Neural cell (in vitro differentiated cells): ENCODE results near the gene PGP. TPM values are rescaled to one million over a fixed set of nuclear protein-coding genes. Genes with fewer than 3 reads are reported as not detected.
"Not testable (repeated sequence)": the region's sequence is repeated elsewhere in the genome, so short reads cannot be mapped to it uniquely, and the experiment has no call there.

Experiments
- H2AFZ ChIP-seq: fragments of 200-600, 300-800 bp; sonication (generic), shearing (Covaris generic); 2 replicates; pipeline ENCODE4 v1.6.0; 2014; ENCODE audit warnings: low read depth, mild to moderate bottlenecking, antibody characterized with exemption, low read length, moderate library complexity
- H3F3A ChIP-seq: fragments of 200-600 bp; shearing (Covaris generic); 2 replicates; pipeline ENCODE4 v1.6.1; 2016; ENCODE audit warnings: mild to moderate bottlenecking, moderate library complexity, mixed read lengths, antibody characterized with exemption, low read length; ENCODE audit not compliant: insufficient read depth, poor library complexity, severe bottlenecking
- H3K27ac ChIP-seq: fragments of 200-600, 300-800 bp; sonication (generic), shearing (Covaris generic); 2 replicates; pipeline ENCODE4 v1.5.1; 2014; ENCODE audit warnings: mild to moderate bottlenecking, low read length, moderate library complexity
- H3K27me3 ChIP-seq: fragments of 300-800, 200-600 bp; sonication (generic), shearing (Covaris generic); 2 replicates; pipeline ENCODE4 v1.6.0; 2014; ENCODE audit warnings: mild to moderate bottlenecking, low read depth, low read length, moderate library complexity; ENCODE audit not compliant: insufficient read depth
- H3K36me3 ChIP-seq: fragments of 300-800, 200-600 bp; sonication (generic), shearing (Covaris generic); 2 replicates; pipeline ENCODE4 v1.5.1; 2014; ENCODE audit warnings: mild to moderate bottlenecking, antibody characterized with exemption, low read length, moderate library complexity; ENCODE audit not compliant: insufficient read depth
- H3K4me2 ChIP-seq: fragments of 300-800, 200-600 bp; sonication (generic), shearing (Covaris generic); 2 replicates; pipeline ENCODE4 v1.6.0; 2014; ENCODE audit warnings: mild to moderate bottlenecking, low read length
- H3K4me3 ChIP-seq: fragments of 300-800, 200-600 bp; sonication (generic), shearing (Covaris generic); 2 replicates; pipeline ENCODE4 v1.5.1; 2014; ENCODE audit warnings: mild to moderate bottlenecking, low read length, moderate library complexity
- H3K79me2 ChIP-seq: fragments of 200-600 bp; shearing (Covaris generic); replicated peaks from 2 replicates; pipeline ENCODE4 v1.6.0; 2014; ENCODE audit warnings: mild to moderate bottlenecking, low read length, moderate library complexity; ENCODE audit not compliant: insufficient read depth
- H3K9ac ChIP-seq: fragments of 300-800, 200-600 bp; sonication (generic), shearing (Covaris generic); 2 replicates; pipeline ENCODE4 v1.6.1; 2016; ENCODE audit warnings: mild to moderate bottlenecking, low read length, mixed read lengths
- H3K9me2 ChIP-seq: fragments of 200-600 bp; shearing (Covaris generic); 2 replicates; pipeline ENCODE4 v1.6.1; 2016; ENCODE audit warnings: mild to moderate bottlenecking, low read length, mixed read lengths; ENCODE audit not compliant: insufficient read depth
- H3K9me3 ChIP-seq: fragments of 200-600, 300-800 bp; sonication (generic), shearing (Covaris generic); 2 replicates; pipeline ENCODE4 v1.6.1; 2016; ENCODE audit warnings: mild to moderate bottlenecking, mixed run types, low read length, moderate library complexity, mixed read lengths
- H4K20me1 ChIP-seq: fragments of 200-600 bp; shearing (Covaris generic); 2 replicates; pipeline ENCODE4 v1.6.1; 2016; ENCODE audit warnings: mild to moderate bottlenecking, mixed run types; ENCODE audit not compliant: insufficient read depth
- CTCF ChIP-seq: fragments of 450-650 bp; IDR thresholded peaks from 2 replicates; pipeline ENCODE4 v1.5.1; 2014; ENCODE audit warnings: antibody characterized with exemption, mild to moderate bottlenecking, moderate library complexity; ENCODE audit not compliant: poor library complexity, severe bottlenecking
- EP300 ChIP-seq: fragments of 450-650 bp; conservative IDR thresholded peaks from 2 replicates; pipeline ENCODE4 v1.6.1; 2014; ENCODE audit warnings: antibody characterized with exemption, mild to moderate bottlenecking, moderate library complexity; ENCODE audit not compliant: poor library complexity, severe bottlenecking
- EZH2 ChIP-seq: fragments of 200-600, 300-800 bp; shearing (Covaris generic), sonication (generic); IDR thresholded peaks from 2 replicates; pipeline ENCODE4 v1.6.1; 2014; ENCODE audit warnings: antibody characterized with exemption, low read length, borderline replicate concordance, mild to moderate bottlenecking; ENCODE audit not compliant: insufficient read depth, poor library complexity, severe bottlenecking
- MXI1 ChIP-seq: fragments of 450-650 bp; conservative IDR thresholded peaks from 2 replicates; pipeline ENCODE4 v1.6.1; 2014; ENCODE audit warnings: antibody characterized with exemption, mild to moderate bottlenecking; ENCODE audit not compliant: poor library complexity, severe bottlenecking
- POLR2AphosphoS5 ChIP-seq: IDR thresholded peaks from 2 replicates; pipeline ENCODE4 v1.6.1; 2012
- RAD21 ChIP-seq: fragments of 450-650 bp; conservative IDR thresholded peaks from 2 replicates; pipeline ENCODE4 v1.6.1; 2014; ENCODE audit warnings: antibody characterized with exemption, mild to moderate bottlenecking, moderate library complexity
- SMC3 ChIP-seq: fragments of 450-650 bp; conservative IDR thresholded peaks from 2 replicates; pipeline ENCODE4 v1.6.1; 2014; ENCODE audit warnings: antibody characterized with exemption, mild to moderate bottlenecking, moderate library complexity; ENCODE audit not compliant: poor library complexity
- TAF1 ChIP-seq: IDR thresholded peaks from 2 replicates; pipeline ENCODE4 v1.6.1; 2012; ENCODE audit warnings: low read depth
- polyA plus RNA-seq: library from polyadenylated mRNA; depleted of rRNA; stranded (reverse); fragments of >200 nt; gene quantifications from 2 replicates; pipeline ENCODE4 v1.2.3, GENCODE V29; 2014
- TF ChIP-seq, protein P1 (sequence below): IDR thresholded peaks from 2 replicates; pipeline ENCODE4 v1.6.1; 2012; ENCODE audit warnings: borderline replicate concordance

Gene PGP
- polyA plus RNA-seq, 1 donor from 2014 or later = 44.1 TPM

GRCh38 chr16:2243031-2243528 lies 28.4 kb upstream of the PGP start:
- H4K20me1 ChIP-seq = no peaks in the 10 kb centered on the region
- no peaks in the 10 kb centered on the region for H3F3A ChIP-seq
- H3K79me2 ChIP-seq = no peaks in the 10 kb centered on the region
- H3K9me2 ChIP-seq = no peaks in the 10 kb centered on the region
- no peak overlapping the region for H2AFZ ChIP-seq
- TF ChIP-seq EZH2 (no peak), SMC3 (no peak), TAF1 (no peak)
- TF ChIP-seq, protein P1, sequence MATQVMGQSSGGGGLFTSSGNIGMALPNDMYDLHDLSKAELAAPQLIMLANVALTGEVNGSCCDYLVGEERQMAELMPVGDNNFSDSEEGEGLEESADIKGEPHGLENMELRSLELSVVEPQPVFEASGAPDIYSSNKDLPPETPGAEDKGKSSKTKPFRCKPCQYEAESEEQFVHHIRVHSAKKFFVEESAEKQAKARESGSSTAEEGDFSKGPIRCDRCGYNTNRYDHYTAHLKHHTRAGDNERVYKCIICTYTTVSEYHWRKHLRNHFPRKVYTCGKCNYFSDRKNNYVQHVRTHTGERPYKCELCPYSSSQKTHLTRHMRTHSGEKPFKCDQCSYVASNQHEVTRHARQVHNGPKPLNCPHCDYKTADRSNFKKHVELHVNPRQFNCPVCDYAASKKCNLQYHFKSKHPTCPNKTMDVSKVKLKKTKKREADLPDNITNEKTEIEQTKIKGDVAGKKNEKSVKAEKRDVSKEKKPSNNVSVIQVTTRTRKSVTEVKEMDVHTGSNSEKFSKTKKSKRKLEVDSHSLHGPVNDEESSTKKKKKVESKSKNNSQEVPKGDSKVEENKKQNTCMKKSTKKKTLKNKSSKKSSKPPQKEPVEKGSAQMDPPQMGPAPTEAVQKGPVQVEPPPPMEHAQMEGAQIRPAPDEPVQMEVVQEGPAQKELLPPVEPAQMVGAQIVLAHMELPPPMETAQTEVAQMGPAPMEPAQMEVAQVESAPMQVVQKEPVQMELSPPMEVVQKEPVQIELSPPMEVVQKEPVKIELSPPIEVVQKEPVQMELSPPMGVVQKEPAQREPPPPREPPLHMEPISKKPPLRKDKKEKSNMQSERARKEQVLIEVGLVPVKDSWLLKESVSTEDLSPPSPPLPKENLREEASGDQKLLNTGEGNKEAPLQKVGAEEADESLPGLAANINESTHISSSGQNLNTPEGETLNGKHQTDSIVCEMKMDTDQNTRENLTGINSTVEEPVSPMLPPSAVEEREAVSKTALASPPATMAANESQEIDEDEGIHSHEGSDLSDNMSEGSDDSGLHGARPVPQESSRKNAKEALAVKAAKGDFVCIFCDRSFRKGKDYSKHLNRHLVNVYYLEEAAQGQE = no peak
- H3K9ac ChIP-seq = no peak overlapping the region
- no peak overlapping the region for H3K4me2 ChIP-seq
- H3K27me3 ChIP-seq = no peaks in the 10 kb centered on the region
- H3K9me3 ChIP-seq = no peaks in the 10 kb centered on the region
- no peaks in the 10 kb centered on the region for H3K36me3 ChIP-seq
- H3K27ac ChIP-seq = no peak overlapping the region
- H3K4me3 ChIP-seq = no peak overlapping the region

GRCh38 chr16:2242598-2242997 lies 28.0 kb upstream of the PGP start:
- H3K27me3 ChIP-seq = no peaks in the 10 kb centered on the region
- H3K36me3 ChIP-seq = no peaks in the 10 kb centered on the region
- H2AFZ ChIP-seq = no peak overlapping the region
- no peaks in the 10 kb centered on the region for H3K9me3 ChIP-seq
- H3K9me2 ChIP-seq = no peaks in the 10 kb centered on the region
- no peak overlapping the region for H3K9ac ChIP-seq
- H3K4me2 ChIP-seq = no peak overlapping the region
- no peaks in the 10 kb centered on the region for H4K20me1 ChIP-seq
- no peaks in the 10 kb centered on the region for H3F3A ChIP-seq
- TF ChIP-seq, protein P1 = no peak
- no peak for TF ChIP-seq EP300
- no peak for TF ChIP-seq EZH2
- TF ChIP-seq POLR2AphosphoS5 = no peak
- TF ChIP-seq CTCF = no peak
- no peak for TF ChIP-seq TAF1
- TF ChIP-seq SMC3 = no peak
- no peak for TF ChIP-seq RAD21
- TF ChIP-seq MXI1 = no peak
- H3K27ac ChIP-seq = no peak overlapping the region
- H3K79me2 ChIP-seq = no peaks in the 10 kb centered on the region
- H3K4me3 ChIP-seq = no peak overlapping the region

- not testable (repeated sequence) for H3K9me2 ChIP-seq, H3K4me2 ChIP-seq, H3K4me3 ChIP-seq, H4K20me1 ChIP-seq, H3F3A ChIP-seq, H3K9ac ChIP-seq, H3K36me3 ChIP-seq, H2AFZ ChIP-seq, H3K27ac ChIP-seq, H3K79me2 ChIP-seq, H3K9me3 ChIP-seq
- H3K27me3 ChIP-seq = peaks cover 15% of the 10 kb centered on the region
These were observed 25.7 kb upstream of the PGP start for GRCh38 chr16:2240331-2240730.
